Sciatic nerve (tissue), 2 donors: Measurements from ENCODE around the gene MATN1. TPM values are rescaled to one million over a fixed set of nuclear protein-coding genes. Genes with fewer than 3 reads are reported as not detected.

Experiments
- ATAC-seq: fragments of 200-7000 bp; cut with Tn5 transposase; one replicate; pipeline ENCODE4 v1.9.1; 2020; ENCODE audit warnings: mild to moderate bottlenecking, moderate library complexity
- DNase-seq: peaks from one replicate; pipeline ENCODE4 v3.0.0-alpha.2; 2020; ENCODE audit warnings: low spot score
- intact Hi-C: fragments of 100-400 bp; cut with DNase I; formaldehyde crosslinking; loops from one replicate; pipeline ENCODE4 v1.14.2; 2022
- total RNA-seq: library from RNA; stranded (reverse); fragmentation: NEBNext Ultra II Directional; extraction: Animal tissue kit (Norgen Biotek cat#: 25700); gene quantifications from one replicate; pipeline ENCODE4 v1.2.1, GENCODE V29; 2021
- donor health status: DM: no; HTN: no; CAD: no.
- donor health status: DM: no; HTN: no; CAD: no.

Gene MATN1
- total RNA-seq, 1 donor from 2014 or later: 0.18 TPM

- intact Hi-C loops: loop anchor here (5.0 kb wide), 1 partner anchor 1471 kb away; the partner anchor contains the start of gene PTPRU
- ATAC-seq (no peak), DNase-seq (no peak)
Observed at GRCh38 chr1:30708361-30708728, 15.0 kb downstream of the MATN1 start.

GRCh38 chr1:30707412-30708360 is 15.7 kb downstream of the MATN1 start:
- DNase-seq (peak; percentile 86), ATAC-seq (peak; percentile 84)
- intact Hi-C loops: loop anchor here (5.0 kb wide), 1 partner anchor 1470 kb away; the partner anchor contains the start of gene PTPRU

GRCh38 chr1:30706528-30706927 is 16.9 kb downstream of the MATN1 start:
- no peak for DNase-seq
- intact Hi-C loops: loop anchor here (5.0 kb wide), 1 partner anchor 1469 kb away; the partner anchor contains the start of gene PTPRU
- no peak for ATAC-seq

GRCh38 chr1:30705698-30706097 is 17.7 kb downstream of the MATN1 start:
- DNase-seq (no peak), ATAC-seq (no peak)
- intact Hi-C loops: loop anchor here (5.0 kb wide), 1 partner anchor 1468 kb away; the partner anchor contains the start of gene PTPRU

- intact Hi-C loops: loop anchor here (5.0 kb wide), 1 partner anchor 1468 kb away; the partner anchor contains the start of gene PTPRU
- ATAC-seq (no peak), DNase-seq (no peak)
Observed at GRCh38 chr1:30704765-30705509, 18.4 kb downstream of the MATN1 start.

GRCh38 chr1:30704271-30704670 is 19.1 kb downstream of the MATN1 start:
- ATAC-seq (peak; percentile 63), DNase-seq (no peak)
- intact Hi-C loops: no loop called here

- intact Hi-C loops: no loop called here
- ATAC-seq (no peak), DNase-seq (no peak)
Observed at GRCh38 chr1:30702823-30703222, 20.6 kb downstream of the MATN1 start.

GRCh38 chr1:30701258-30701633 is 22.1 kb downstream of the MATN1 start:
- intact Hi-C loops: no loop called here
- no peak for ATAC-seq

GRCh38 chr1:30700528-30701257 is 22.7 kb downstream of the MATN1 start:
- ATAC-seq (peak; percentile 29), DNase-seq (no peak)
- intact Hi-C loops: no loop called here

More at GRCh38 chr1:30701258-30701633, 22.1 kb downstream of the MATN1 start:
- no peak for DNase-seq

GRCh38 chr1:30699762-30700161 is 23.6 kb downstream of the MATN1 start:
- ATAC-seq (no peak), DNase-seq (no peak)
- intact Hi-C loops: no loop called here

GRCh38 chr1:30698401-30698981 is 24.9 kb downstream of the MATN1 start:
- ATAC-seq (peak; percentile 13), DNase-seq (no peak)
- intact Hi-C loops: no loop called here

GRCh38 chr1:30697571-30698376 is 25.6 kb downstream of the MATN1 start:
- no peak for DNase-seq
- intact Hi-C loops: no loop called here
- peak; percentile 3 for ATAC-seq

- intact Hi-C loops: no loop called here
Observed at GRCh38 chr1:30696831-30697230, 26.6 kb downstream of the MATN1 start.

GRCh38 chr1:30695439-30695841 is 27.9 kb downstream of the MATN1 start:
- DNase-seq (no peak), ATAC-seq (peak; percentile 84)
- intact Hi-C loops: no loop called here

More at GRCh38 chr1:30696831-30697230, 26.6 kb downstream of the MATN1 start:
- DNase-seq: no peak
- ATAC-seq: no peak

- no peak for DNase-seq
- ATAC-seq: no peak
- intact Hi-C loops: no loop called here
Observed at GRCh38 chr1:30694280-30695175, 28.9 kb downstream of the MATN1 start.

GRCh38 chr1:30693822-30694221 is 29.6 kb downstream of the MATN1 start:
- ATAC-seq: no peak
- intact Hi-C loops: no loop called here
- no peak for DNase-seq

- no peak for DNase-seq
- no peak for ATAC-seq
- intact Hi-C loops: no loop called here
Observed at GRCh38 chr1:30693366-30693765, 30.0 kb downstream of the MATN1 start.
